Brain microvascular endothelial cell (primary cell): Measurements from ENCODE around the gene PLCB2.
A peak's percentile ranks its signal among the peaks of the same experiment; 100 is the strongest.

Experiments
- DNase-seq: peaks from one replicate; pipeline ENCODE4 v3.0.0-alpha.2; 2020
- H3K27ac ChIP-seq: fragments of 250-450 bp; sonication (Bioruptor Pico); 2 replicates; pipeline ENCODE4 v1.5.1; 2020; ENCODE audit warnings: mild to moderate bottlenecking, moderate library complexity
- H3K27me3 ChIP-seq: fragments of 250-450 bp; sonication (Bioruptor Pico); replicated peaks from 2 replicates; pipeline ENCODE4 v1.5.1; 2020; ENCODE audit warnings: mild to moderate bottlenecking
- H3K36me3 ChIP-seq: fragments of 250-450 bp; sonication (Bioruptor Pico); replicated peaks from 2 replicates; pipeline ENCODE4 v1.5.1; 2020; ENCODE audit warnings: mild to moderate bottlenecking
- H3K4me3 ChIP-seq: 2 replicates; pipeline ENCODE4 v1.5.1; 2011; ENCODE audit warnings: low read depth, mild to moderate bottlenecking, control low read depth, low read length, moderate library complexity
- in situ Hi-C: cut with HindIII; loops from 2 replicates; pipeline ENCODE4 v1.10.0; 2017; ENCODE audit warnings: low sequenced_read_pairs, low pct_ligation_motif_present
- TF ChIP-seq, protein P1 (sequence below): IDR thresholded peaks from 2 replicates; pipeline ENCODE4 v1.5.1; 2011; ENCODE audit warnings: low read depth, mild to moderate bottlenecking, moderate library complexity, low read length, control low read depth, inconsistent platforms; ENCODE audit errors: missing control alignments

Gene PLCB2

DNA sequence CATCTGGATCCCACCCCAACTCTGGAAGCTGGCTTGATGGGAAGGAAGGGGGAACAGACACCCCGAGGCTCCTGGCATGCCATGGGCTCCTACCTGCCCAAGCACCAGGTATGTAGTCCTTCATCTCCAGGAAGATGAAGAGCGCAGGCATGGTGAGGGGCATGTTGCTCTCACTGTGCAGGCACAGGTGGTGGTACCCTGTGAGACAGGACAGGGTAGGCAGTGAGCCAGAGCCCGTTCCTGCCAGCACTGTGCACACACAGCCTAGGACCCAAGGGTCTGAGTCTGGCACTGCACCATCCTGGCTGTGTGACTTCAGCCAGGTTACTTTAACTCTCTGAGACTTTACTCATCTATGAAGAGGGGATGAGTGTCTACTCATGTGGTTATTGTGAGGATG, 15.5 kb downstream of the PLCB2 start:
- Histone ChIP-seq H3K27ac (no peak overlapping the region), H3K36me3 (no peaks in the 10 kb centered on the region), H3K27me3 (peaks cover 8% of the 10 kb centered on the region), H3K4me3 (no peak overlapping the region)
- DNase-seq: no peak
- in situ Hi-C loops: no loop called here
- TF ChIP-seq, protein P1, sequence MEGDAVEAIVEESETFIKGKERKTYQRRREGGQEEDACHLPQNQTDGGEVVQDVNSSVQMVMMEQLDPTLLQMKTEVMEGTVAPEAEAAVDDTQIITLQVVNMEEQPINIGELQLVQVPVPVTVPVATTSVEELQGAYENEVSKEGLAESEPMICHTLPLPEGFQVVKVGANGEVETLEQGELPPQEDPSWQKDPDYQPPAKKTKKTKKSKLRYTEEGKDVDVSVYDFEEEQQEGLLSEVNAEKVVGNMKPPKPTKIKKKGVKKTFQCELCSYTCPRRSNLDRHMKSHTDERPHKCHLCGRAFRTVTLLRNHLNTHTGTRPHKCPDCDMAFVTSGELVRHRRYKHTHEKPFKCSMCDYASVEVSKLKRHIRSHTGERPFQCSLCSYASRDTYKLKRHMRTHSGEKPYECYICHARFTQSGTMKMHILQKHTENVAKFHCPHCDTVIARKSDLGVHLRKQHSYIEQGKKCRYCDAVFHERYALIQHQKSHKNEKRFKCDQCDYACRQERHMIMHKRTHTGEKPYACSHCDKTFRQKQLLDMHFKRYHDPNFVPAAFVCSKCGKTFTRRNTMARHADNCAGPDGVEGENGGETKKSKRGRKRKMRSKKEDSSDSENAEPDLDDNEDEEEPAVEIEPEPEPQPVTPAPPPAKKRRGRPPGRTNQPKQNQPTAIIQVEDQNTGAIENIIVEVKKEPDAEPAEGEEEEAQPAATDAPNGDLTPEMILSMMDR: no peak

DNA sequence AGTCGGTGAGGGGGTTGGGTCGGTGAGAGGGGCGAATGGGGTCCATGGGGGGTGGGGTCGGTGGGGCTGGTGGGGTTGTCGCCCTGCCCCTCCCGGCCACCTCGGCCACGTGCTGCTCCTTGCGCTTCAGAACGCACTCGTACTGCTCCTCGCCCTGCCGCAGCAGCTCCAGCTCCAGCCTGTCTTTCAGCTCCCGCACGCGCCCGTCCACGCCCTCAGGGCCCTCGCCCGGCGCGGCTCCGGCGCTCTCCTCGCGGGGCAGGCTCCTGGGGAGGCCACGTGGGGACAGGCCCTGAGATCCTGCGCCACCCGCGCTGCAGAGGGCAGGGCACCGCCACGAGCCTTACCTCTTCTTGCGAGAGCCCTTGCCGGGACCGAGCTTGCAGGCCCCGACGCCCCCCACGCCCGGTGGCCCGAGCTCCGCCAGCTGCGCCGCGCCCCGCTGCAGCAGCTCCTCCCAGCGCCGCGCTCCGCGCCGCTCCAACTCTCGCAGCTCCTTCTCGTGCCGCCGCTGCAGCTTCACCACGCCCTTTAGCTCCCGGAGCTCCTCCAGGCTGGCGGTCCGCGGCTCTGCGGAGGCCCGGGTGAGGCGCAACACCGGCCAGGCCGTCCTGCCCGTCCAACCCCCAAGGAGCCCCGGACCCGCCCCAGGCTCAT, 16.7 kb downstream of the PLCB2 start:
- peak; percentile 33 for DNase-seq
- no peak overlapping the region for H3K27ac ChIP-seq
- H3K27me3 ChIP-seq: peaks cover 8% of the 10 kb centered on the region
- H3K4me3 ChIP-seq: peak overlapping the region; percentile 42
- in situ Hi-C loops: no loop called here
- TF ChIP-seq, protein P1: no peak
- no peaks in the 10 kb centered on the region for H3K36me3 ChIP-seq

DNA sequence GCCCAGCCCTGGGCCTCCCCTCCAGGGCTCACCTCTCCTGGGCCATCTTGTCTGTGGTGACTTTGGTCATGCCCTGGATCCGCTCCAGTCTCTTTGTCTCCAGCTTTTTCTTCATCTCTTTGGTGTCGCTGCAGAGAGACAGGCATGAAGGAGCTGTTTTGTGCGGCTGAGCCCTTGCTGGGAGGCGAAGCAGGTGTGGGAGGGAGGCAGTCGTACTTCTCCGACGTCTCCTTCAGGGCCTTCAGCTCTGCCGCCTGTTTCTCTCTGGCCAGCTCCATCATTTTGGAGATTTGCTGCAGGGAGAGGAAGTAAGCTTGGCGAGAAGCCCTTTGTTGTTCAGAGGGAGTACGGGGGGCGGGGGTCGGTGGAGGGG, 17.2 kb downstream of the PLCB2 start:
- Histone ChIP-seq H3K36me3 (no peaks in the 10 kb centered on the region), H3K27ac (no peak overlapping the region), H3K4me3 (no peak overlapping the region), H3K27me3 (peaks cover 8% of the 10 kb centered on the region)
- in situ Hi-C loops: no loop called here
- no peak for DNase-seq
- TF ChIP-seq, protein P1: no peak

DNA sequence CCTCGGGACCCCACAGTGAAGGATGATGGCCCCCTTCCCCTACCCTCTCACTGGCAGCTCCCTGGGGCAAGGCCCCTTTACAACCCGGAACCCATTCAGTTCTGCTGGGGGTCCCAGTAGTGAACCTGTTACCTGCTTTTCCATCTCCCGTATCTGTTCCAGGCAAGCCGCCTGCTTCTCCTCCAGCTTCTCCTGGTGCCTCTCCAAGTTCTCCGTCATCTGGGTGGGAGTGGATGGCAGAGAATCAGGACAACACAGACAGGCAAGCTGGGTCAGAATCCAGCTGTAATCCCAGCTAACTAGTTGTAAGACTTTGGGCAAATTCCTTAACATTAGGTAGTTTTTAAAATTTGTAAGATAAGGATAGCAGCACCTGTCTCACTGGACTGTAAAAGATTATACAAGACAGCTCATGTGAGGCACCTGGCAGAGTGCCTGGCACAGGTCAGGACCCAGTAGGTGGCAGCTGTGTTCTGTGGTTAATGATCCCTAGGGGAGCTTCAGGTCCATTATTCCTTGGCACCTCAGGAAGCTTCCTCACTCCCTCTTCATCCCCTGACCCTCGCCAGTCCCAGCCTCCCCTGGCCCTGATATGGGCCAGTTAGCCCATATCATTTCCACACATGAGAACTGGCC, 18.5 kb downstream of the PLCB2 start:
- TF ChIP-seq, protein P1: no peak
- no peak for DNase-seq
- Histone ChIP-seq H3K36me3 (no peaks in the 10 kb centered on the region), H3K27me3 (peaks cover 8% of the 10 kb centered on the region), H3K27ac (no peak overlapping the region), H3K4me3 (no peak overlapping the region)
- in situ Hi-C loops: no loop called here

DNA sequence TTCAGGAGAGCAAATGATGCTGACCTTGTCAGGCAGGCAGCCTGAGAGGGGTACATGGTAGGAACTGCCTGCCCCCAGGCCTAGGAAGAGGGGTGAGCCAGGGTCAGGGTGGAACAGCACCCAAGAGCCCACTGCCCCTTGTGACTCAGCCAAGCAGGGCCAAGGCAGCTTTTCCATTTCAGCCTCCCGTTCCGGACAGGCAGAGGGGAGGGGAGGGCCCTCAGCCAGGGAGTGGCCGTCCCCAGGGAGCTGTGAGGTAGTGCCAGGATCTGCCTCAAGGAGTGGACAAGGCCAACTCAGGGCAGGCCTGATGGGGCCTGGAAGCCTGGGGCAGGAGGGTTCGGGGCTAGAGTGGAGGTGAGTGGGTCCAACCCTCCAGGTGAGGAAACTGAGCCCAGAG, 19.8 kb downstream of the PLCB2 start:
- Histone ChIP-seq H3K27me3 (peaks cover 16% of the 10 kb centered on the region), H3K36me3 (no peaks in the 10 kb centered on the region), H3K27ac (no peak overlapping the region), H3K4me3 (no peak overlapping the region)
- no peak for DNase-seq
- TF ChIP-seq, protein P1: no peak
- in situ Hi-C loops: no loop called here

DNA sequence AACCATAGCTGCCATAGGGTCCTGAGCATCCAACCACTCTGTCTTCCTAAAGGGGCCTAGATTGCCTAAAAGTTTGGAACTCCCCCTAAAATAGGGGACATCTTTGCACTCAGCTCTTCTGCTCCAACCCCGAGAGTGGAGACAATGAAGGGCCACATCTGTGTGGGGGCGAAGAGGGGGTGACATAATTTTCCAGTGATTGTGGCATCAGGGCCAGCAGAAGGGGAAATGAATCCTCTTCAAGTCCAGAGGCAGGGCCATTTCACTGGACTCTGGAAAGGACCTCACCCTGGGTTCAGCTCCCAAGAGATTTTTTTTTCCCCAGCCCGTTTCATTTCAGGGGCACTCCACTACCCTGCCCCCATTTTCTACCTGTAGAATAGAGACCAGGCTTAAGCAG, 20.2 kb downstream of the PLCB2 start:
- Histone ChIP-seq H3K27me3 (peaks cover 19% of the 10 kb centered on the region), H3K4me3 (no peak overlapping the region), H3K27ac (no peak overlapping the region), H3K36me3 (no peaks in the 10 kb centered on the region)
- TF ChIP-seq, protein P1: no peak
- no peak for DNase-seq
- in situ Hi-C loops: no loop called here
